Muscle of arm (tissue), 12 donors: ENCODE results near the gene HSPB9. TPM values are rescaled to one million over a fixed set of nuclear protein-coding genes. Genes with fewer than 3 reads are reported as not detected.
"Not testable (repeated sequence)": the region's sequence is repeated elsewhere in the genome, so short reads cannot be mapped to it uniquely, and the experiment has no call there.

ENCODE experiments used
- DNase-seq: peaks from one replicate; pipeline ENCODE4 v3.0.0-alpha.2; 2013
- polyA plus RNA-seq, 12 donors: library from polyadenylated mRNA; unstranded; fragments of 120-200 nt; gene quantifications; one replicate each; pipeline ENCODE4 v1.2.1, GENCODE V29; 2013; ENCODE audit not compliant: insufficient read length in 12 of 12

The HSPB9 gene
- polyA plus RNA-seq, 12 donors = 0.10 to 0.43 (median 0.28) TPM; not detected in 2

DNA sequence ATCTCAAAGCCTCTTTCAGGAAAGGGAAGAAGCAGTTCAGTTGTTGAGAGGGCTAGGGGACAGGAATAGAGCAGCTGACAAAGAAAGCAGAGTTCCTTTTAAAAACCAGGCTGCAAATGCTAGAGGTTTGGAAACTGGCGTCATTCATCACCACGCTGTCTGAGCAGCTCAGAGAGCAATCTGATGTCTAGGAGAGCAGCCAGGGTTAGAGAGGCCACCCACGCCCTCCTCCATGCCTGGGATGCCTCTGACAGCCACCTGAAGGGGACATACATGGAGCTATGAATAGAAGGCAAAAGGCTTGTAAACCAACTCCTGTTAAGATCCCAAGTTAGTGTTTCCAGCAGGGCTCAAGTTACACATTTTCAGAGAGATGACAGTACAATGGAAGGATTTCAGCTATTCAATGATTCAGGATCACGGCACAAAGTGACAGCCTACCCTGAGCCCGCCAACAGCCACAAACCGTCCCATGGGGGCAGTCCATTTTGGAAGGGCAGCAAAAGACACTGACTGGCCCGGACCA is 19.8 kb downstream of the HSPB9 start:
- DNase-seq = no peak

DNA sequence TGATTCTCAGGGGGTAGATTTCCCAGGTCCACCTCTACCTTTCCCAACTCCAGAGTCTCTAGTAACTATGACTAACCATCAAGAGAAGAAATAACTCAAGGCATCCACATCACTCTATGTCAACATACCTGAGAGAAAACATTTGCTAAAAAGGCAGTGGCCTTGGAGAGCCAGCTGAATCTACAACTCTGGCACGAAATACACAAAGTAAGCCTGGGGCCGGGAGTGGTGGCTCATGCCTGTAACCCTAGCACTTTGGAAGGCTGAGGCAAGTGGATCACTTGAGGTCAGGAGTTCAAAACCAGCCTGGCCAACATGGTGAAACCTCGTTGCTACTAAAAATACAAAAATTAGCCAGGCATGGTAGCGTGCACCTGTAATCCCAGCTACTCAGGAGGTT is 20.5 kb downstream of the HSPB9 start:
- DNase-seq = not testable (repeated sequence)

DNA sequence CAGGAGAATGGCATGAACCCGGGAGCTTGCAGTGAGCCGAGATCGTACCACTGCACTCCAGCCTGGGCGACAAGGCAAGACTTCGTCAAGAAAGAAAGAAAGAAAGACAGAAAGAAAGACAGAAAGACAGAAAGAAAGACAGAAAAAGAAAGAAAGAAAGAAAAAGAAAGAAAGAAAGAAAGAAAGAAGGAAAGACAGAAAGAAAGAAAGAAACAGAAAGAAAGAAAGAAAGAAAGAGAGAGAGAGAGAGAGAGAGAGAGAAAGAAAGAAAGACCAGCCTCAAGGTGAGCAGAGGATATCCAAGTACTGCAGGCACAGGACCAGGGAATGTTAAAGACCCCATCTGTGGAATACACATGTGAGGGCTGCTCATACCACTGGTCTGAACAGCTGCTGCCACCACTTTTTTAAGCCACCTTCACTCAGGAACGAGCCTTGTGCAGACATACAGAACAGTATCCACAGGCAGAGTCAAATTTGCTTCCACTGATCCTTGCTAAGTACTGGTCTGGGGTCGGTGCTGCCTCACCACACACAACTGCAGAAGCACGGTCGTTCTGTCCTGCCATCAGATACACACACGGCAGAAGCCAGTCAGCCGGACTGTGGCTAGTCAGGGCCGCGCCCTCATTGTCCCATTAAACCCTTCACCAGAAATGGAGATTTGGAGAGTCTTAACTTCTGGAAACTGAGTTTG is 24.5 kb downstream of the HSPB9 start:
- no peak for DNase-seq

DNA sequence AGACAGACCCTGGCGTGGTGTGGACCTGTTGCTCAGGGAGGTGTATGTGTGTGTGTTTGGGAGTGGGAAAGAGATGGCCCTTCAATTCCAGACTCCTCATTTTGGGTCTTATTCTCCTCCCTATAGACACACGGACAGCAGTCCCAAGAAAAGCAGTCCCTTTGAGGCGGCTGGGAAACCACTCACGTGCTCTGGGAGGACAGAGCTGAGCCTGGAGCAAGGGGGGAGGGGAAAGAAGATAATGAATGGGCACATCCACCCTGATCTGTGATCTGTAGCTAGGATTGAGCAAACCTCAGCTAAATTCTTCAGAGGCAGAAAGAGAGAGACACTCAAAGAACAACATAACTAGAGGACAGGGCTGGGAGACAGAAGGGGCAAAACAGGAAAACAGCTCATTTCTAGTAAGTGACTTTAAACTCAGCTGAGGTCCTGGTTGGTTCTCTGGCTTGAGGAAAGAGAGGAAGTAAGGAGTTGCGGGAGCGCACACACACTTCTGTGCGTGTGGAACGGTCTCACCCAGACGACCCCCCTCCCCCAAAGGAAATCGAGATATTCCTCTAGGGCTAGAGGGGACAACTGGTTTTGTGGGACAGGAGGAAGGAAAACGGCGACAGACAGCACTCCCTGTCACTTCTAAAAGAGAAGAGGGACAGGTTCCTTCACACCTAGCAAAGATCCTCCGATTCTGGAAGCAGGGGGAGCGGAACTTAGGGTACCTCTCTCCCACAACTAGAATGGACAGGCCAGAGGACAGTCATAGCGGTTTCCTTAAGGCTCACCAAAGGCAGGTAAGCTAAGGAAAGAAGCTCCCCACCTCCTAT is 31.5 kb downstream of the HSPB9 start:
- DNase-seq = no peak

DNA sequence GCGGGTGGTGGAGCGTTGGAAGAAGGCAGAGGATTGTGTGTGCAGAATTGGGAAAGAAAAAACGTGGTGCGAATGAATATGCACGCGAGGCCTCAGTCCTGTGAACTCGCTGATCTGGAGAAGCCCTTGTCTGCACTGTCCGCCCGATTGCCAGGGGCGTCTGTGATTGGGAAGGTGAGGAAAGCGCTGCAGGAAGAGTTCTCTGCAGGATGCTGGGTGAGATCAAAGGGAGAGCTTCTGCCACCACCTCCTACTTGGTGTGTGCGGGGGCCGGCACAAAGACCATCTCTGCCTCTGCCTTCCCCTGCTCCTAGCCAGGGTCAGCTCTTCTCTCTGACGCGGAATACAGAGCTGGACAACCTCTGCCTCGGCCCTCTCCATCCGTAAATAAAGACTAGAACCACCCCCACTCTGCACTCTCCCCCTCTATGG is 33.0 kb downstream of the HSPB9 start:
- DNase-seq = no peak

DNA sequence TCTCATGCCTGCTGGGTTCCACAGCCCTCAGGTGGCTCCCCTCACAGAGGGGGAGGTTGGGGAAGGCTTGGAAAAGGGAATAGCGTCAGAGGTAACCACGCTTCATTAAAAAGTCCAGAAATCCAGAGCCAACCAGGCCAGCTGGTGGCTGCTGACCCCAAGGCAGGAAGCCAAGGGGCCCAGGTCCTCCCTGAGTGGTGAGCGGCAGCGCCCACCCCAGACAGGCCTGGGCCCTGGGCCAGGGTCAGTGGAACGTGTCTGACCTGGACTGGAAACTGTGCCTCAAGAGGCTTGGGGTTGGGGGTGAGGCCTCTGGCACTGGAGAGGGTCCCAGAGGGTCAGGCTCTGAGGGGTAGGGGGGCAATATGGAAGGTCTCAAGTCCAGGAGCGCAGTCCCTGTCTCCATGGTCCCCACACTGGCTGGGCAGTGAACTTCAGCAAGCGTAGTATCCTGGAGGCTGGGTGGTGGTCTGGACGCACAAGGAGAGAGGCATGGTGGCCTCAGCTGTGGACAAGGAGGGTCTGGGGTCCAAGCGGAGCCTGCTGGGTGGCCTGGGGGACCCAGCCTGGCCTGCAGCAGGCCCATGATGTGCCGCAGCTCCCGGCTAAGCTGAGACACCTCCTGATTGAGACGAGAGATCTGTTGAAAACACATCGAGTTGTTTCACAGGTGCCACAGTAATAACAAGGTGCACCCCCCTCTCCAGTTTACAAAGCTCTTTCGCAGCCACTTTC is 37.4 kb downstream of the HSPB9 start:
- DNase-seq = no peak

DNA sequence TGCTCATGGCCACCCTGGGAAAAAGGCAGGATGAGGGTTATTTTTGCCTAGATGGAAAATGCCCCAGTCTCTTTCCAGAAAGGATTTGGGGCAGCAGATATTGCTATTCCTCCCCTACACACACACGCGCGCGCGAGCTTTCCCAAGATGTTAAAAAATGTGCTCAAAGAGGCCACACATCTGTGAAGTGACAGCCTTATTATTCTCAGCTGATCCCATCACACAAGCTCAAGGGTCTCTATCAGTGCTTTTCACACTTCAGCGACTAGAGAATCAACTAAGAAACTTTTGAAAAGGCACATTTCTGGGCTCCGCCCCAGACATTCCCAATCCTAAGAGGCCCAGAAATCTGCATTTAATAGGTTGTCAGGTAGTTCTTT is 37.9 kb downstream of the HSPB9 start:
- DNase-seq = no peak

DNA sequence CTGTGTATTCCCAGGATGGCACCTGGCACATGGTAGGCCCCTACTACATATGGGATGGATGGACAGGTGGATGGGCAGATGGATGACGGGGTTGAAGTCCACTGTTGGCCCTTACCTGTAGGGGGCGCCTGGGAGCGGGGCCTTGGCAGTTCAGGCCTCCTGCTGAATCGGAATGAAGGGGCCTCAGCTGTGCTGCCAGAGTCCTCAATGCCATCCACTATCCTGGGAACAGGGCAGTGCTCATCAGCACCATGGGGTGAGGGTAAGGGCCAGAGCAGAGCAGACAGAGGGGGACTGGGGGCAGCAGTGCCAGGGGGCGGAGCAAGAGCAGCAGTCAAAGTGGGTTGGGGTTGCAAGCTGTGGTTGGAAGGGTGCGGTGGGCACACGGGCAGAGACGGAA is 40.5 kb downstream of the HSPB9 start:
- DNase-seq = no peak

DNA sequence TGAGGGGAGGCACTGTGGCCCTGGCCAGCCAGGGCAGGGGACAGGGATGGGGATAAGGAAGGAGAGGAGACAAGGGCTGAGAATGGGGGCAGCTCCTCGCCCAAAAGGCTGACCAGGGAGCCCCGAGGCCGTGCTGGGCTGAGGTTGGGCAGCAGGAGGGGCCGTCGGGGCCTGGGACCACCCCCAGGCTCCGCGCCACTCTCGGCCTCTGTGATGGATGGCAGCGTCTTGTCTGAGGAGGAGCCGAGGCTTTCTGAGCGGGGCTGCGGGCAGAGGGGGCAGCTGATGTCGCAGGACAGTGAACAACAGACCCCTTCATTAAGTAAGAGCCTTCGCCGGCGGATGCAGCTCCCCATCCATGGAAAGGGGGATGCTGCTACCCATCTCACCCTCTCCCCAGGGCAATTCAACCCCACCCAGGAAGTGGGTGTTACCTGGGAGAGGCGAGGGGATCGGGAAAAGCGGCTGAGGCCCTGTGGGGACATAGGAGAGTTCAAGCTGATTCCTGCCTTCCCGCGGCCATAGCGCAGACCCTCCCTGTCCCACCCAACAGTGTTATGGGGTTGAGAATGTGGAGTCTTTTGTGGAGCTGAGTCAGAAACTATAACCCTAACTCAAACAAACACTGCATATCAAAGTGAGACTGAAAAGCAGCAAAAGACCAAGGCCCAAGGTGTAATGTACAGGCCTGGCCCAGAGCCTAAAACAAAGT is 41.2 kb downstream of the HSPB9 start:
- no peak for DNase-seq

DNA sequence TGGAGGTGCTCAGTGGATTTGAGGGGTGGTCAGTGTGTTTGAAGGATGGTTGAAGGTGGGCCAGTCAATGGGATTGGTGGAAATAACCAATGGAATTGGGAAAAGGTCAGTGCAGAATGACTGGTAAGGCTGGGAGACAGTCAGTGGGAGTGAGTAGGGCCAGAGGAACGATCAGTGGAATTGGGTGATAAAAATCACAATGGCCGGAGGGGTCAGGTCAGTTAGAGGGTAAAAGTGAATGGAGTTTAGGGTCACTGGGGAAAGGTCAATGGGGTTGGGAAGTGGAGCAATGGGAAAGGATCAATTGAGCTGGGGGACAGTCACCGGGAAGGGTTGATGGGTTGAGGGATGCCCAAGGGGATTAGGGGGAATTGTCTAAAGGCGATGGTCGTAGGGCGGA is 43.1 kb downstream of the HSPB9 start:
- DNase-seq = no peak

DNA sequence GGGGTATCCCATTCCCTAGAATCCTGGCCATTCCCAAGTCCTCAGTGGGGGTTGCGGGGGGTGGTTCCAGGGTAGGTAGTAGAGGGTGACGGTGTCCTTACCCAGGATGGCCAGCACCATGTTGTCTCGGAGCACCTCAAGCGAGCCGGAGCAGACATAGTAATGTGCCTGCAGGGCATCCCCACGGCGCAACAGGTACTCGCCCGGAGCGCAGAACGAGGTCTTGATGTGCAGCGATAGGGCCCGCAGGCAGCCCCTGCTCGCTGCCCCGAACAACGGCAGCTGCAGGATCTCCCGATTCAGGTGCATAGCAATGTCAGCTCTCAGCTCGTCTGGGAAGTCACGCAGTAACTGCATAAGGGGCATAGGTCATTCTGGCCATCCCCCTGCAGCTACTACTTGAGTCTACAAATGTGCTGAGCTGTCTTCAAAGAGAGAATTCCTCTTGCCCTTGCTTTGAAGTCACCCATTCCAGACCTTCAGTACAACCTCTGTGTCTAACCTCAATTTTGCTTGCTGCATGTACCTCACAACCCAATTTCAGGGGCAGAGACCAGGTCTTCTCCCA is 43.7 kb downstream of the HSPB9 start:
- no peak for DNase-seq

DNA sequence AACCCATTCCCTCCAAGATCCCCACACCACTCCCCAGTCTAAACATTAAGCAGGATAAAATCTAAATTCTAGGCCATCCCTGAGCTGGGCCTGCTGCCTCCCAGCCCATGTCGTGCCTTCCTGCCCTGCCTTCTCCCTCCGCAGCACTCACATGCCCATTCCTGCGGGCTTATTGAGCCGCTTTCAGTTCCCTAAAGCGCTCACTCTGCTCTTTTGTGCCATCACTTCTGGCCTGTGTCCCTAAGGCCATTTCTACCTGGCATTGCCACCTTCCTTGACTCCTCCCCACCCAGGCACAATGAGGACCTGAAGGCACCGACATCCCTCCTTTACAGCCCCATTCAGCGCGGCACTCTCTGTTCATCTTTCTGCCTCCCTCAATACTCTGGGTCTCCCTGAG is 45.2 kb downstream of the HSPB9 start:
- no peak for DNase-seq

DNA sequence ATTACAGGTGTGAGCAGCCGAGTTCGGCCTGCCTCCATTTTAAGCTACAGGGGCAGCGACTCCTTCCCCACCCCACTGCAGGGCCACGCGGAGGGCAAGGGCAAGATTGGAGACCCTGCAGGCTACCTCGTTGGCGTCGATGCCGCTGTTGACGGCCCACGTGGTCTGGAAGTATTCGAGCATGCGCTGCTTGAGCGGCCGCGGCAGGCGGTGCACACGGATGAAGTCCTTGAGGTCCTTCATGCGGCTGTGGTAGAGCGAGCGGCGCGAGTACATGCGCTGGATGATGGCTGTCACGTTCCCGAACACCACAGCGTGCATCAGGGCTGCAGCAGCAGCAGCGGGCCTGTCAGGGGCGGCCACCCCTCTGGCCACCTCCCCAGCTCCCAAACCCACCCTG is 46.7 kb downstream of the HSPB9 start:
- DNase-seq = no peak

DNA sequence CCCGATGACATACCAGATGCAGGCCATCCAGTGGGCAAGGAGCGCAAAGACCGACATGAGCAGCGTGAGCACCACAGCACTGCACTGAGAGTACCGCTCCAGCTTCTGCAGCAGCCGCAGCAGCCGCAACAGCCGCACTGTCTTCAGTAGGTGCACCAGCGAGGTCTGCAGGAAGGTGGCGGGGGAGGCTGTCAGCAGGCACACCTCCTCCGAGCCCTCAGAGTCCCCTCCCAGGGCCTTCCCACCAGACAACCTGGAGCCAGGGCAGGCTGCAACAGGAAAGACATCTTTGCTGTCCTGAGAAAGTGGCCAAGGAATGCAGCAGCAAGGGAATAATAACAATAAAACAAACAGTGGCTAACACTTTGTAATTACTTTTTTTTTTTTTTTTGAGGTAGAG is 49.2 kb downstream of the HSPB9 start:
- DNase-seq = no peak

Other genes with a start within 250 kb of the HSPB9 start
- 10 to 100 TPM in 11 of 12 donors, not detected in 1; 43.2 to 72.6 (median 52.8) TPM for gene ACLY, start 203.9 kb upstream of the HSPB9 start, polyA plus RNA-seq
- 1 to 10 TPM in 4 of 12 donors, under 1 TPM in 6, not detected in 2; 0.49 to 1.5 (median 0.82) TPM for gene ODAD4, start 192.2 kb upstream of the HSPB9 start, polyA plus RNA-seq
- gene CNP, start 156.0 kb upstream of the HSPB9 start, polyA plus RNA-seq = 10 to 100 TPM in 11 of 12 donors, not detected in 1; 30.9 to 69.5 (median 42.6) TPM
- 100 to 1,000 TPM in 3 of 12 donors, 10 to 100 TPM in 8, not detected in 1; 57.5 to 126 (median 94.3) TPM for gene DNAJC7, start 105.4 kb upstream of the HSPB9 start, polyA plus RNA-seq
- 10 to 100 TPM in 11 of 12 donors, not detected in 1; 31.0 to 65.9 (median 39.6) TPM for gene NKIRAS2, start 102.7 kb upstream of the HSPB9 start, polyA plus RNA-seq
- gene C17orf113, start 72.2 kb upstream of the HSPB9 start, polyA plus RNA-seq = 1 to 10 TPM in 6 of 12 donors, under 1 TPM in 4, not detected in 2; 0.72 to 1.8 (median 1.2) TPM
- gene ZNF385C, start 24.3 kb upstream of the HSPB9 start, polyA plus RNA-seq = 10 to 100 TPM in 2 of 12 donors, 1 to 10 TPM in 8, not detected in 2; 4.1 to 12.2 (median 6.5) TPM
- 10 to 100 TPM in 1 of 12 donors, 1 to 10 TPM in 10, not detected in 1; 2.3 to 12.1 (median 5.3) TPM for gene DHX58, start 10.1 kb upstream of the HSPB9 start, polyA plus RNA-seq
- 10 to 100 TPM in 11 of 12 donors, not detected in 1; 34.3 to 69.5 (median 40.3) TPM for gene KAT2A, start 1.4 kb upstream of the HSPB9 start, polyA plus RNA-seq
- 100 to 1,000 TPM in 2 of 12 donors, 10 to 100 TPM in 9, not detected in 1; 47.9 to 136 (median 56.5) TPM for gene RAB5C, start 32.2 kb downstream of the HSPB9 start, polyA plus RNA-seq
- under 1 TPM in 3 of 12 donors, not detected in 9; 0.05 to 0.07 (median 0.07) TPM for gene KCNH4, start 58.3 kb downstream of the HSPB9 start, polyA plus RNA-seq
- under 1 TPM in 2 of 12 donors, not detected in 10; 0.32 to 0.58 TPM for gene HCRT, start 62.6 kb downstream of the HSPB9 start, polyA plus RNA-seq
- gene GHDC, start 71.7 kb downstream of the HSPB9 start, polyA plus RNA-seq = 10 to 100 TPM in 5 of 12 donors, 1 to 10 TPM in 6, not detected in 1; 8.1 to 14.6 (median 10.0) TPM
- gene STAT5B, start 153.6 kb downstream of the HSPB9 start, polyA plus RNA-seq = 10 to 100 TPM in 11 of 12 donors, not detected in 1; 31.5 to 53.1 (median 40.9) TPM
- gene STAT5A, start 165.7 kb downstream of the HSPB9 start, polyA plus RNA-seq = 10 to 100 TPM in 11 of 12 donors, not detected in 1; 11.9 to 19.6 (median 15.3) TPM